GM12878 (cell line): ENCODE measurements around the gene MYO9B. TPM values are rescaled to one million over a fixed set of nuclear protein-coding genes. Genes with fewer than 3 reads are reported as not detected.

Source experiments
- ATAC-seq: fragments of 200-7000 bp; cut with Tn5 transposase; 3 replicates; pipeline ENCODE4 v1.9.1; 2020; ENCODE audit warnings: mild to moderate bottlenecking, moderate library complexity
- BruUV-seq: library from RNA; stranded (reverse); fragments of 400-500 nt; replicated peaks from 2 replicates; lab custom pipeline; 2021; lab: Mats Ljungman, UMichigan
- CTCF ChIA-PET: fragments of 300-600 bp; sonication (Branson Sonifier 250); formaldehyde crosslinking; extraction: SDS; loops from one replicate; lab custom pipeline; 2021; ENCODE audit warnings: inconsistent platforms; lab: Yijun Ruan, JAX
- POLR2A ChIA-PET: fragments of 350-600 bp; formaldehyde crosslinking; extraction: SDS; loops from one replicate; lab custom pipeline; 2021; ENCODE audit warnings: inconsistent platforms; lab: Charles Lee
- RAD21 ChIA-PET: fragments of 300-600 bp; sonication (Branson Sonifier 250); formaldehyde crosslinking; loops from one replicate; lab custom pipeline; 2023; ENCODE audit warnings: antibody characterized with exemption; ENCODE audit not compliant: unreplicated experiment; lab: Charles Lee
- SMC1A ChIA-PET: fragments of 300-600 bp; sonication (Branson Sonifier 250); formaldehyde crosslinking; loops from one replicate; lab custom pipeline; 2023; ENCODE audit not compliant: unreplicated experiment, uncharacterized antibody; lab: Charles Lee
- DNase-seq: peaks from one replicate; pipeline ENCODE4 v3.0.0-alpha.2; 2011; ENCODE audit warnings: low read depth, low spot score
- FAIRE-seq: peaks from 3 replicates; lab custom pipeline; 2011; peaks lifted over from hg19 to GRCh38; lab: Jason Lieb, UNC
- H2AFZ ChIP-seq: 2 replicates; pipeline ENCODE4 v1.6.0; 2011; ENCODE audit warnings: low read depth, low read length, control low read depth; ENCODE audit not compliant: control insufficient read depth
- H3K27ac ChIP-seq: 2 replicates; pipeline ENCODE4 v1.5.1; 2011; ENCODE audit warnings: control low read depth; ENCODE audit not compliant: control insufficient read depth, insufficient read depth
- H3K27me3 ChIP-seq, 2 experiments: replicated peaks in 1 of 2; 2 replicates each; pipeline versions ENCODE4 v1.6.0 to v1.6.1; 2011; ENCODE audit warnings: low read length in 1 of 2; ENCODE audit not compliant: control insufficient read depth in 2 of 2, insufficient read depth in 2 of 2
- H3K36me3 ChIP-seq, 2 experiments: 2 replicates each; pipeline ENCODE4 v1.5.1; 2011; ENCODE audit warnings: low read length in 1 of 2; ENCODE audit not compliant: control insufficient read depth in 2 of 2, insufficient read depth in 2 of 2
- H3K4me1 ChIP-seq: 2 replicates; pipeline ENCODE4 v1.6.1; 2011; ENCODE audit warnings: mild to moderate bottlenecking, low read length, moderate library complexity, mixed read lengths; ENCODE audit not compliant: control insufficient read depth, insufficient read depth
- H3K4me2 ChIP-seq: 2 replicates; pipeline ENCODE4 v1.6.0; 2011; ENCODE audit warnings: control low read depth; ENCODE audit not compliant: control insufficient read depth, insufficient read depth
- H3K4me3 ChIP-seq: fragments of 200-600 bp; sonication (generic); 2 replicates; pipeline ENCODE4 v1.5.1; 2016
- H3K79me2 ChIP-seq: 2 replicates; pipeline ENCODE4 v1.6.0; 2011; ENCODE audit warnings: low read length; ENCODE audit not compliant: control insufficient read depth, insufficient read depth
- H3K9ac ChIP-seq: 2 replicates; pipeline ENCODE4 v1.8.0; 2011; ENCODE audit warnings: low read length, control low read depth, mixed read lengths; ENCODE audit not compliant: control insufficient read depth, insufficient read depth
- H3K9me3 ChIP-seq: replicated peaks from 3 replicates; pipeline ENCODE4 v1.5.1; 2011; ENCODE audit warnings: mild to moderate bottlenecking, low read length; ENCODE audit not compliant: control insufficient read depth, insufficient read depth
- H4K20me1 ChIP-seq: 2 replicates; pipeline ENCODE4 v1.6.0; 2011; ENCODE audit not compliant: control insufficient read depth, insufficient read depth
- BCLAF1 ChIP-seq: fragments of 450-650 bp; IDR thresholded peaks from 2 replicates; pipeline ENCODE4 v1.6.1; 2017; ENCODE audit warnings: antibody characterized with exemption, mild to moderate bottlenecking, moderate library complexity
- EZH2 ChIP-seq: IDR thresholded peaks from 2 replicates; pipeline ENCODE4 v1.6.1; 2012; ENCODE audit warnings: low read depth, mild to moderate bottlenecking, control low read depth, inconsistent platforms, low read length, borderline replicate concordance; ENCODE audit not compliant: control insufficient read depth
- FOXM1 ChIP-seq: IDR thresholded peaks from 2 replicates; pipeline ENCODE4 v1.6.1; 2012; ENCODE audit warnings: low read depth, mild to moderate bottlenecking, inconsistent platforms, low read length, moderate library complexity
- GABPA ChIP-seq: IDR thresholded peaks from 2 replicates; pipeline ENCODE4 v1.6.1; 2014; ENCODE audit warnings: antibody characterized with exemption, low read depth, mild to moderate bottlenecking, inconsistent platforms
- HDAC6 ChIP-seq: fragments of 200-600 bp; sonication (generic); IDR thresholded peaks from one replicate; pipeline ENCODE4 v1.8.0; 2017; ENCODE audit warnings: antibody characterized with exemption; ENCODE audit not compliant: unreplicated experiment
- IKZF1 ChIP-seq: fragments of 450-650 bp; conservative IDR thresholded peaks from 2 replicates; pipeline ENCODE4 v1.6.1; 2017; ENCODE audit warnings: antibody characterized with exemption, mild to moderate bottlenecking
- KDM1A ChIP-seq: fragments of 200-600 bp; sonication (generic); IDR thresholded peaks from 2 replicates; pipeline ENCODE4 v1.6.1; 2016; ENCODE audit warnings: borderline replicate concordance
- NFYB ChIP-seq: IDR thresholded peaks from 2 replicates; pipeline ENCODE4 v1.6.1; 2011; ENCODE audit warnings: low read depth, mild to moderate bottlenecking, low read length, improper control_type of control experiment, moderate library complexity; ENCODE audit not compliant: insufficient read depth
- POLR2A ChIP-seq: IDR thresholded peaks from 2 replicates; pipeline ENCODE4 v1.6.1; 2011; ENCODE audit warnings: low read depth, mild to moderate bottlenecking, low read length
- POLR2AphosphoS5 ChIP-seq: IDR thresholded peaks from 2 replicates; pipeline ENCODE4 v1.6.1; 2011; ENCODE audit warnings: mild to moderate bottlenecking, low read length, inconsistent platforms
- RAD21 ChIP-seq: IDR thresholded peaks from 2 replicates; pipeline ENCODE4 v1.6.1; 2011; ENCODE audit warnings: mild to moderate bottlenecking, low read depth, low read length, moderate library complexity; ENCODE audit not compliant: insufficient read depth
- RFX5 ChIP-seq: IDR thresholded peaks from 2 replicates; pipeline ENCODE4 v1.6.1; 2011; ENCODE audit warnings: low read depth, low read length, improper control_type of control experiment
- SMAD5 ChIP-seq: IDR thresholded peaks from 2 replicates; pipeline ENCODE4 v1.6.1; 2016; ENCODE audit warnings: antibody characterized with exemption, low read depth
- SMC3 ChIP-seq: IDR thresholded peaks from 2 replicates; pipeline ENCODE4 v1.6.1; 2011; ENCODE audit warnings: low read length, improper control_type of control experiment, borderline replicate concordance
- ZNF24 ChIP-seq: fragments of 450-650 bp; IDR thresholded peaks from 2 replicates; pipeline ENCODE4 v1.6.1; 2017; ENCODE audit warnings: antibody characterized with exemption, mild to moderate bottlenecking
- ZNF384 ChIP-seq: IDR thresholded peaks from 2 replicates; pipeline ENCODE4 v1.6.1; 2012; ENCODE audit warnings: low read depth, mild to moderate bottlenecking, low read length, improper control_type of control experiment, borderline replicate concordance
- ZNF592 ChIP-seq: fragments of 450-650 bp; IDR thresholded peaks from 2 replicates; pipeline ENCODE4 v1.6.1; 2017; ENCODE audit warnings: mild to moderate bottlenecking, moderate library complexity
- WGBS: methylation state at CpG from one replicate; pipeline ENCODE4 v1.1.6; 2016; ENCODE audit warnings: low lambda C conversion rate; ENCODE audit not compliant: insufficient replicate concordance, insufficient coverage; ENCODE audit errors: missing lambda C conversion rate; 5-methylcytosine and 5-hydroxymethylcytosine counted together
- in situ Hi-C: fragments of 300-500 bp; cut with MboI; formaldehyde crosslinking; loops from 9 replicates; pipeline ENCODE4 v1.14.3; 2018; ENCODE audit warnings: mixed read lengths
- intact Hi-C: fragments of 100-400 bp; cut with micrococcal nuclease; formaldehyde crosslinking; loops from one replicate; pipeline ENCODE4 v1.14.2; 2022; ENCODE audit not compliant: unreplicated experiment
- polyA plus RNA-seq, 11 experiments: library from polyadenylated mRNA; depleted of rRNA in 4 of 11; unstranded in 6 of 11; stranded (reverse) in 5 of 11; fragments of >200 nt; fragmentation: Nextera tagmentation in 4 of 11; fragmentation: Illumina TruSeq in 1 of 11; extraction: Ambion mirVana in 4 of 11; extraction: Trizol in 1 of 11; gene quantifications; 1 replicate in 1 of 11; 2 replicates in 10 of 11; pipeline versions ENCODE4 v1.2.1 to v1.2.3, GENCODE V29; 2011 to 2016; ENCODE audit warnings: inconsistent platforms in 2 of 11, missing spikeins in 2 of 11, low read depth in 1 of 11
- total RNA-seq, 4 experiments: library from RNA; depleted of rRNA in 3 of 4; stranded (reverse); fragments of >200 nt in 3 of 4; fragmentation: Illumina TruSeq in 1 of 4; extraction: Trizol in 1 of 4; gene quantifications; 2 replicates each; pipeline versions ENCODE4 v1.2.1 to v1.2.3, GENCODE V29; 2013 to 2021

Gene MYO9B
- total and polyA plus RNA-seq, 10 of the 15 experiments (the other 5 are each of a cell fraction or from before 2014, with no cell fraction given) = 5.4 to 165 (median 45.8) TPM

- Histone ChIP-seq H3K4me3 (no peak overlapping the region), H3K36me3 (peaks cover 10 to 50% of the 10 kb centered on the region in 2 experiments; a peak in 3 of 4 replicates), H3K27me3 (no peaks in the 10 kb centered on the region), H3K9me3 (no peaks in the 10 kb centered on the region), H3K4me1 (no peaks in the 10 kb centered on the region), H3K27ac (no peak overlapping the region), H2AFZ (no peak overlapping the region), H3K9ac (no peak overlapping the region), H4K20me1 (no peaks in the 10 kb centered on the region), H3K4me2 (no peak overlapping the region), H3K79me2 (no peaks in the 10 kb centered on the region)
- ChIA-PET POLR2A (interaction anchor here (0.5 kb wide), 1 partner anchor 538 kb away, joined by 3 read pairs; no protein-coding TSS in a partner anchor), CTCF (interaction anchor here (0.6 to 2.4 kb wide), 5 partner anchors 9 to 1997 kb away, joined by 3 to 10 read pairs (median 3); partner anchors contain the start of genes ANKLE1, NR2C2AP and USE1), SMC1A (no interaction called here), RAD21 (interaction anchor here (1.3 kb wide), 1 partner anchor 55 kb away, joined by 3 read pairs; no protein-coding TSS in a partner anchor)
- FAIRE-seq (no peak), ATAC-seq (peak; percentile 77), DNase-seq (no peak)
- 74% methylated on average over 25 of the region's 27 CpGs for WGBS
- intact Hi-C loops = loop anchor here (1.0 kb wide), 2 partner anchors 77 to 138 kb away; no protein-coding TSS in a partner anchor
- in situ Hi-C loops = no loop called here
- no TSS peak for BruUV-seq
- TF ChIP-seq RFX5 (no peak), SMC3 (peak; percentile 46; the same call in 1 of the 2 replicates), KDM1A (no peak), RAD21 (peak; percentile 33), POLR2AphosphoS5 (no peak; the same call in 1 of the 2 replicates), NFYB (no peak), ZNF384 (no peak), FOXM1 (no peak), GABPA (no peak), IKZF1 (no peak), EZH2 (no peak), POLR2A (peak; percentile 60), ZNF24 (no peak), SMAD5 (no peak), ZNF592 (no peak), BCLAF1 (no peak), HDAC6 (no peak)
These were observed 129.9 kb downstream of the MYO9B start for GRCh38 chr19:17205237-17206140.
